GM10248 (cell line): ENCODE measurements around the gene CACNA1H.

Experiments used
- CTCF ChIA-PET: fragments of 300-600 bp; sonication (Branson Sonifier 250); formaldehyde crosslinking; extraction: SDS; loops from one replicate; lab custom pipeline; 2021; ENCODE audit warnings: antibody characterized with exemption; lab: Yijun Ruan, JAX
- POLR2A ChIA-PET: fragments of 350-650 bp; sonication (Branson Sonifier 250); formaldehyde crosslinking; extraction: SDS; loops from one replicate; lab custom pipeline; 2020; ENCODE audit warnings: antibody characterized with exemption; lab: Yijun Ruan, JAX
- DNase-seq: peaks from one replicate; pipeline ENCODE4 v3.0.0; 2012; ENCODE audit errors: extremely low spot score
- CTCF ChIP-seq: IDR thresholded peaks from 2 replicates; pipeline ENCODE4 v1.5.1; 2012; ENCODE audit warnings: mild to moderate bottlenecking, low read depth; ENCODE audit errors: extremely low read depth, missing control alignments, control extremely low read depth

Gene CACNA1H

GRCh38 chr16:1126044-1126443 lies 26.9 kb upstream of the CACNA1H start:
- ChIA-PET POLR2A (no interaction called here), CTCF (no interaction called here)
- no peak for TF ChIP-seq CTCF

GRCh38 chr16:1126586-1126985 lies 26.3 kb upstream of the CACNA1H start:
- no peak for DNase-seq
- POLR2A ChIA-PET: no interaction called here
- CTCF ChIA-PET: no interaction called here
- no peak for TF ChIP-seq CTCF

More at GRCh38 chr16:1126044-1126443, 26.9 kb upstream of the CACNA1H start:
- no peak for DNase-seq

- CTCF ChIA-PET: no interaction called here
- TF ChIP-seq CTCF: no peak
- DNase-seq: no peak
- POLR2A ChIA-PET: no interaction called here
Observed at GRCh38 chr16:1127101-1127500, 25.8 kb upstream of the CACNA1H start.

GRCh38 chr16:1127971-1128715 lies 24.8 kb upstream of the CACNA1H start:
- DNase-seq: no peak
- no peak for TF ChIP-seq CTCF
- CTCF ChIA-PET: no interaction called here
- POLR2A ChIA-PET: no interaction called here

DNA sequence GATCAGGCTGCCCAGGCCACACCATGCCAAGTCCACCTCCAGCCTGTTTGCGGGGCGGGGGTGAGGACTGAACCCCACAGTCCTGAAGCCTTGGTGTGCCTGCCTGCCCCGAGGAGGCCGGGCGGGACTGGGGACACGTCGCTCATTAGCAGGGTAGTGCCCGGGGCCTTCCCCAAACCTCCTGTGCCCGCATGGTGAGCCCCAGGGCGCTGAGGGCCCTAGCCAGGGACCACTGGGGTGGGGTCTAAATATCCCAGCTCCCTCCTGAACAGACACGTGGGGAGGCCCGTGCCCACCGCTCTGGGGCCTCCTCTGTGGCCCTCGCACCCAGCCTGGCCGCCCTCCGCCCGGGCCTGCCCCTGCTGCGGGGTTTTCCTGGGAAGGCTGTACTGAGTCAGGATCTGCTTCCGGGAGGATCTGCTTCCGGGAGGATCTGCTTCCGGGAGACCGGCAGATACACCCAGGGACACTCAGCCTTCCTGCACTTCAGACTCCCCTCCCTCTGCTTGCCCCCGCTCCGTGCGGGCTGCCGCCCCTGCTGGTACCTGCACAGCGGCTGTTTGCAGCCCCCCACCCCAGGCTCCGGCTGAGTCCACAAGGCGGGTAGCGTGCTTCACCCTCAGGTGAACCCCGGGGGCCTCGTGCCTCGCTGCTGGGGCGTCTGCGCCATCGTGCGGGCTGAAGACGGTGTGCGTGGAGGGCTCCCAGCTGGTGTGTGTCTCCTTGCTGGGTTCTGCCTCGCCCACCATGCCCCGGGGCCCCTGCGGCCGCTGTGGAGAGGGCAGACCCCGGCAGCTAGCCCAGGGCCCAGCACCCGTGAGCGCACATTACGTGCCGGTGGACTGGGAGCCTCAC lies 23.6 kb upstream of the CACNA1H start:
- no peak for TF ChIP-seq CTCF
- CTCF ChIA-PET: no interaction called here
- no peak for DNase-seq
- POLR2A ChIA-PET: interaction anchor here (0.6 kb wide), 1 partner anchor 437 kb away, joined by 3 read pairs; no protein-coding TSS in a partner anchor

DNA sequence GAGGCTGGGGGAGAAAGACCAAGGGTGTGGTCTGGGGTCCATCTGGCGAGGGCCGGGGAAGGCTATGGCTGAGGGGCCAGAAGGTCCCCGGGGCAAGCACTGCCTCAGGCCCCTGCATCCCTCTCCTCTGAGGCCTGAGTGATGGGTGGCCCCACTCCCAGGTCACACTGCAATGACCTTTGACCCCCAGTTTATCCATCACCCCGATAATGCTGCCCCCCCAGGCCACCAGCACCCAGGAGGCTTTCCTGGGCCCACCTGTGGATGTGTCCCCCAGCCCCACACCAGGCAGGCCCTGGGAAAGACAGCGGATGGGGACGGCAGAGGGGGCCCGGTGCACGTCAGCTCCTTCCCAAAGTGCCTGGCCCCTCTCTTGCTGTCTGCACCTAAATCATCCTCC lies 22.5 kb upstream of the CACNA1H start:
- CTCF ChIA-PET: no interaction called here
- no peak for TF ChIP-seq CTCF
- POLR2A ChIA-PET: no interaction called here

More for the DNA sequence above, 22.5 kb upstream of the CACNA1H start:
- DNase-seq: no peak
